Nucleus accumbens (tissue), 56 donors: ENCODE results near the gene TAB3.

Experiments
- DNase-seq, 56 donors: peaks; one replicate each; lab custom pipeline; 2025; lab: John Stamatoyannopoulos, UW

Gene TAB3

GRCh38 chrX:30779453-30780030, 109.5 kb downstream of the TAB3 start:
- no peak for DNase-seq

GRCh38 chrX:30777575-30777974, 111.5 kb downstream of the TAB3 start:
- DNase-seq = no peak
